GM19025 (cell line): ENCODE data around the gene CDK5.

Experiments used
- ATAC-seq: cut with Tn5 transposase; IDR thresholded peaks from one replicate; pipeline ENCODE4 v1.9.1; 2021; ENCODE audit warnings: mild to moderate bottlenecking, low read depth, moderate library complexity; ENCODE audit not compliant: unreplicated experiment

The CDK5 gene

DNA sequence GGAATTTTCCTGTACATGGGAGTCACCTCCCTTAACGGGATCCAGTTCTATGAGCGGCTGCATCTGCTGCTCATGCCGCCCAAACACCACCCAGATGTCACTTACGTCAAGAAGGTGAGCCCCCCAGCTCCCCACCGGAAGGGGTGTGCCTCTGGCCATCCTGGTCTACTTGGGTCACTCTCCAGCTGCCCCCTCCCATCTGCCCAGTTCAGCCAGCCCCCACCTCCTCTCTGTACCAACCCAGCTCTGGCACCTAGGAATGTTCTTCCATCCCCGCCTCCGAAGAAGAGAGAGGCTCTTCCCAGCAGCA, 17.9 kb upstream of the CDK5 start:
- ATAC-seq, result no peak

GRCh38 chr7:151074817-151075661, 17.3 kb upstream of the CDK5 start:
- ATAC-seq, result no peak

DNA sequence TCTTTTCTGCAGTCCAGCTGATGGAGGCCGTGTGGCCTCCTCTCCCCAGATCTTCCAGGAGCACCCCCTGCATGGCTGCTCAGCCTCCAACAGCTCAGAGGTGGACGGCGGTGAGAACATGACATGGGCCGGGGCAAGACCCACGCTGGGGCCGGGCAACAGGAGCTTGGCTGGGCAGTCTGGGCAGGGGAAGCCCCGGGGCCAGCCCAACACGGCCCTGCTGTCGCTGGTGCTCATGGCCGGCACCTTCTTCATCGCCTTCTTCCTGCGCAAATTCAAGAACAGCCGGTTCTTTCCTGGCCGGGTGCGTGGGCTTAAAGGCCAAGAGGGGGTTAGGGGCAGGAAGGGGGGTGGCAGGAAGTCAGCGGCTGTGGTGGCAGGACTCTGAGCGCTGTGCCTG, 16.3 kb upstream of the CDK5 start:
- ATAC-seq, result no peak

- no peak for ATAC-seq
Measured at GRCh38 chr7:151071032-151071866, 13.6 kb upstream of the CDK5 start.

GRCh38 chr7:151070574-151070960, 12.9 kb upstream of the CDK5 start:
- ATAC-seq, result no peak

DNA sequence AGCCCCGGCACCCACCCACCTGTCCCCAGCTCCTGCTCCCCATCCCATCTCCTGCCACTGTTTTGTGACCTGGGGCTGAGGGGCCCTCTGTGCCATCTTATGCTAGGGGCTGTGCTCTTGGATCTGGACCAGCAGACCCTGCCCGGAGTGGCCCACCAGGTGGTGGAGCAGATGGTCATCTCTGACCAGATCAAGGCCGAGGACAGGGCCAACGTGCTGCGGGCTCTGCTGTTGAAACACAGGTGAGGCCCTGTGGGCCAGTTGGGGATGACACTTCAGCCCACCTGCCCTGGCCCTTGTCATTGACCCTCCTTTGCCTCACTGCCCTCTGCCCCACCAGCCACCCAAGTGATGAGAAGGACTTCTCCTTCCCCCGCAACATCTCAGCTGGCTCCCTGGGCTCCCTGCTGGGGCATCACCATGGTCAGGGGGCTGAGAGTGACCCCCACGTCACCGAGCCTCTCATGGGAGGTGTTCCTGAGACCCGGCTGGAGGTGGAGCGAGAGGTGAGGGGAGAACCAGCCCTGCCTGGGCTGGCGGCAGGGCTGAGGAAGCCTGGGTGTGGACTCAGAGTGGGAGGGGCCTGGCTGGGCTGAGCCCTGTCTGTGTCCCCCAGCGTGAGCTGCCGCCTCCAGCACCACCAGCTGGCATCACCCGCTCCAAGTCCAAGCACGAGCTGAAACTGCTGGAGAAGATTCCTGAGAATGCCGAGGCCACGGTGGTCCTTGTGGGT, 12.3 kb upstream of the CDK5 start:
- ATAC-seq, result no peak

GRCh38 chr7:151068069-151068773, 10.5 kb upstream of the CDK5 start:
- no peak for ATAC-seq

DNA sequence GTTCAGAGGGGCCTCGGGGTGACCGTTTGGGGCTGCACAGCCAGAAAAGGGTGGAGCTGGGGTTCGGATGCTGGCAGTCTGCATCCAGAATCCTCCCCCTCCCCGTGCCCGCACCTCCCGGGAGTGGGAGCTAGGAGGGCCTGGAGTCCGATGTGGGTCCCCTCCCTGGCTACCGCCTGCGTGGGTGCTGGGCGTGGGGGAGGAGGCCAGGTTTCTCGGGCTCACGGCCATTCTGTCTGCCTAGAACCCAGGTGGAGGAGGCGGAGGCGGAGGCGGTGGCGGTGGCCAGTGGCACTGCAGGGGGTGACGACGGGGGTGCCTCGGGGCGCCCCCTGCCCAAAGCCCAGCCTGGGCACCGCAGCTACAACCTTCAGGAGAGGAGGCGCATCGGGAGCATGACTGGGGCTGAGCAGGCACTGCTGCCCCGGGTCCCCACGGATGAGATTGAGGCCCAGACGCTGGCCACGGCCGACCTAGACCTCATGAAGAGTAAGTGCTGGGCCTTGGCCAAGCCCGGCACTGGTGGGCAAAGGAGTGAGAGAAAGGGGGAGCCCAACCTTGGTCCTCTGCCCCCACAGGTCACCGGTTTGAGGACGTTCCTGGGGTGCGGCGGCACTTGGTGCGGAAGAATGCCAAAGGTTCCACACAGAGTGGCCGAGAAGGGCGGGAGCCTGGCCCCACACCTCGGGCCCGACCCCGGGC, 8.7 kb upstream of the CDK5 start:
- ATAC-seq, result no peak

GRCh38 chr7:151065516-151065915, 7.8 kb upstream of the CDK5 start:
- ATAC-seq, result no peak

- ATAC-seq, result no peak
Measured at GRCh38 chr7:151064993-151065392, 7.3 kb upstream of the CDK5 start.

GRCh38 chr7:151064454-151064853, 6.8 kb upstream of the CDK5 start:
- no peak for ATAC-seq

DNA sequence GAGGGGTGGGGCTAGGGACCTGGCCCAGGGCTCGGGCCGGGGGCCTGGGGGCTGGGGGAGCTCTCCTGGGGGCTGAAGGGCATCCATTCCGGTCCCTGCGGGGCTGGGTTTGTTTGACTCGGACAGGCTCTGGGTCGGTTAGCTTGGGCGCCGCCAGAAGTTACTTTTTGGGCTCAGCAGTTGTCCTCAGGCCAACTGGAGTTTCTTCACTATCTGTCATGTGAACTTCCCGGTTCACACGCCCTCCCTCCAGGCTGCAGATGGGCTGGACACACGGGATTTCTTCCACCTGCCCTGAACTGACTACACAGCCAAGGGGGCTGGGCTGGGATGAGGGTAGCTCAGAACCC, 5.5 kb upstream of the CDK5 start:
- no peak for ATAC-seq

- ATAC-seq, result no peak
Measured at GRCh38 chr7:151062399-151063211, 4.9 kb upstream of the CDK5 start.

DNA sequence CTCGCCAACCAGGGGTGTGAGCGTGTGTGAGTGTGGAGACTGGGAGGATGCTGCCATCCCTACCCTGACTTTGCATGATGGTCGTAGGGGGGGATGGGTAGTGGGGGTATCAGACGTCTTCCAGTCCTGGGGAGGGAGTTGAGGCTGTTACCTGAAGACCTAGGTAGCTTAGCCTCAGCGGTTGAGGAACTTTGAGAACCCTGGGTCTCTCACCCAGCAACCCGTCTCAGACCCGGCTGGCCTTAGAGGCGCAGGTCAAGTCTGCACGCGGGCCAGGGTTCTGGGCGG, 4.4 kb upstream of the CDK5 start:
- no peak for ATAC-seq

- ATAC-seq, result no peak
Measured at GRCh38 chr7:151061213-151062110, 3.8 kb upstream of the CDK5 start.

DNA sequence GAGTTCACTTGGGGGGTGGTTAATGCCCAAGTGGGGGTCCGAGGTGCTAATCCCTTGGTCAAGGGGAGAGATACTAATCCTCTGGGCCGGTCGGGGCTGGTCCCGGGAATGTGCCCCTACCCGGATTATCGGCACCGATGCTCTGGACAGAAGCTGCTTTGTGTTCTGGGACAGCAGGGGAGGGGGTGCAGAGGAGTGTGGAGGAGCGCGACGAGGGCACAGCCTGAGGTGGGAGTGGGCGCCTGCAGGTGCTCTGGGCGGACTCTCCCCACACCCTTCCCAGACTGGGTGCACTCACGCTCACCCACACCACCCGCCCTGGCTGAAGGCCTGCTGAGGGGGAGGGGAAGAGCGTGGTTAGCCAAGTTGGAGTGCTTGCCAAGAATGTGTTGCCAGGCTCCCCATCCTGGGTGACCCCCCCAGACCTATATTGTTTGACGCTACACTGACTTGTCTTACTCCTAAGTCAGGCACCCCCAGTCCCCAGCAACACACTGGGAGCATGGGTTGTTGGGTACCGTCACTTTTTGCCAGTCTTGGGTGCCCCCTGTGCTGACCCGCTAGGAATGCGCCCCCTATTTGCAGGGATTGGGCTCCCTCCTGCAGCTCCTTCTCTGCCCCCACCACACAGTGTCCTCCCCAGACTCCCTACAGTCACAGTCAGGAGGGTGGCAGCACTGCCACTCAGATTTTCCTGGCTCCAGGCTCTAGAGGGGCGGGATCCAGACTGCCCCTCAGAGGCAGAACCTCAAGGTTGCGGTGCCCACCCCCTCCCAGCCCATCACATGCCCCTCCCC, 2.9 kb upstream of the CDK5 start:
- no peak for ATAC-seq

DNA sequence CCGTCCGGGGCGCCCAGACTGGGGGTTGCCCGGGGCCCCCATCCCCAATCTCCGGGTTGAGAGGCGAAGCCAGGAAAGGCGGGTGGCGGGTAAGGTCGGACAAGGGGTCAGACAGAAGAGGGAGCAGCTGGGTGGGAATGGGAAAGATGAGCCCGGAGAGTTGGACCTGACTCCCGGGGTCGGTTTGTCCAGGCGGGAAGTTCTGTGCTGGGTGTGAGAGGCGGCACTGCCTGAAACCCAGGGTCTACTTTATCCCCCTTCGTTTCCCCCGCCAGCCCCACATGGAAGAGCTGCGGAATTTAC, 2.4 kb upstream of the CDK5 start:
- ATAC-seq, result no peak
